Upper lobe of right lung (tissue), 1 donor: Measurements from ENCODE around the gene ACBD6. TPM values are rescaled to one million over a fixed set of nuclear protein-coding genes. Genes with fewer than 3 reads are reported as not detected.

ENCODE experiments used
- ATAC-seq: fragments of 200-7000 bp; cut with Tn5 transposase; one replicate; pipeline ENCODE4 v1.9.1; 2020; ENCODE audit warnings: mild to moderate bottlenecking, moderate library complexity
- DNase-seq: peaks from one replicate; pipeline ENCODE4 v3.0.0-alpha.2; 2020
- H3K27ac ChIP-seq: fragments of 200-600 bp; one replicate; pipeline ENCODE4 v1.8.0; 2022
- H3K27me3 ChIP-seq: fragments of 200-600 bp; one replicate; pipeline ENCODE4 v1.8.0; 2022; ENCODE audit warnings: mild to moderate bottlenecking
- H3K36me3 ChIP-seq: fragments of 200-600 bp; one replicate; pipeline ENCODE4 v1.8.0; 2022
- H3K4me1 ChIP-seq: fragments of 200-600 bp; one replicate; pipeline ENCODE4 v1.8.0; 2022
- H3K4me3 ChIP-seq: fragments of 200-600 bp; one replicate; pipeline ENCODE4 v1.8.0; 2022; ENCODE audit warnings: mild to moderate bottlenecking
- H3K9me3 ChIP-seq: fragments of 200-600 bp; one replicate; pipeline ENCODE4 v1.8.0; 2022
- CTCF ChIP-seq: fragments of 200-600 bp; IDR thresholded peaks from one replicate; pipeline ENCODE4 v1.8.0; 2022; ENCODE audit warnings: antibody characterized with exemption
- intact Hi-C: fragments of 100-400 bp; cut with DNase I; formaldehyde crosslinking; loops from one replicate; pipeline ENCODE4 v1.11.0; 2022
- total RNA-seq: library from RNA; stranded (reverse); fragmentation: NEBNext Ultra II Directional; extraction: Animal tissue kit (Norgen Biotek cat#: 25700); gene quantifications from one replicate; pipeline ENCODE4 v1.2.1, GENCODE V29; 2021
- donor health status: DM: no; HTN: yes; CAD: no; lungs with severe emphysema.

The ACBD6 gene
- total RNA-seq, 1 donor from 2014 or later, result 33.6 TPM

- Histone ChIP-seq H3K4me1 (no peaks in the 10 kb centered on the region), H3K27ac (no peak overlapping the region), H3K4me3 (no peak overlapping the region), H3K27me3 (no peaks in the 10 kb centered on the region), H3K9me3 (no peaks in the 10 kb centered on the region), H3K36me3 (peaks cover 6% of the 10 kb centered on the region)
- ATAC-seq, result no peak
- intact Hi-C loops, result no loop called here
- no peak for TF ChIP-seq CTCF
- DNase-seq, result no peak
Measured at GRCh38 chr1:180271272-180272255, 230.8 kb downstream of the ACBD6 start.

DNA sequence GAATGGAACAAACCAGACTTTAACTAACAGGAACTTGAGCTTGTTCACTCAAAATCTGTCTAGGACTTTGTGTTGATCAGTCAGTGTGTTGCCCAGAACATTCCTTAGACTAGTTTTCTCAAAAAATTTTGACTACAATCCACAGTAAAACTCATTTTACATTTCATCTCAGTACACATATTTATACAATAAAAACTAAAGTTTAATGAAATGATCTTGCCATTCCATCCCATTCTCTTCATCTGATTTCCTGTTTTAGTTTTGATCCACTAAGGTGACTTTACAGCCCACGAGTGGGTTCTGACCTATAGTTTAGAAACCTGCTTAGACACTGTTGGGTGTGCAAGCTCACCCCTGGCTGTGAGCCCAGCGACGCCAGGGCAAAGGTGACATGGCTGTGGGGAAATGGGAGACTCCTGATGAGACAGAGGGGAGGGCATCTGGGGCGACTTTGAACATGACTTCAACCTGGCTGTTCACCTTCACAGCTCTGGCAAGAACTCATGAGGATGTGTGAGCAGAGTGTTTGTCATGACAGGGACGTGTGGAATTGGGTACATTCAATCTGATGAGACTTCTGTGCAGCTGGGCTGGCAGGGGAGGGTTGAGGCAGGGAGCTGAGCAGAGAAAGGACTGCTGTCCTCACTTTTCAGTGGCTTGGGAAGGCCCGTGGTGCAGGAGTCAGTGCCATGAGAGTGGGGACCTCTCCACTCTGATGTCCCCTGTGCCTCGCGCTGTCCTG, 231.7 kb downstream of the ACBD6 start:
- H3K4me3 ChIP-seq, result no peak overlapping the region
- DNase-seq (no peak), ATAC-seq (no peak)
- peaks cover 6% of the 10 kb centered on the region for H3K36me3 ChIP-seq
- H3K9me3 ChIP-seq, result no peaks in the 10 kb centered on the region
- no peaks in the 10 kb centered on the region for H3K27me3 ChIP-seq
- H3K27ac ChIP-seq, result no peak overlapping the region
- intact Hi-C loops, result no loop called here
- no peak for TF ChIP-seq CTCF
- H3K4me1 ChIP-seq, result no peaks in the 10 kb centered on the region

DNA sequence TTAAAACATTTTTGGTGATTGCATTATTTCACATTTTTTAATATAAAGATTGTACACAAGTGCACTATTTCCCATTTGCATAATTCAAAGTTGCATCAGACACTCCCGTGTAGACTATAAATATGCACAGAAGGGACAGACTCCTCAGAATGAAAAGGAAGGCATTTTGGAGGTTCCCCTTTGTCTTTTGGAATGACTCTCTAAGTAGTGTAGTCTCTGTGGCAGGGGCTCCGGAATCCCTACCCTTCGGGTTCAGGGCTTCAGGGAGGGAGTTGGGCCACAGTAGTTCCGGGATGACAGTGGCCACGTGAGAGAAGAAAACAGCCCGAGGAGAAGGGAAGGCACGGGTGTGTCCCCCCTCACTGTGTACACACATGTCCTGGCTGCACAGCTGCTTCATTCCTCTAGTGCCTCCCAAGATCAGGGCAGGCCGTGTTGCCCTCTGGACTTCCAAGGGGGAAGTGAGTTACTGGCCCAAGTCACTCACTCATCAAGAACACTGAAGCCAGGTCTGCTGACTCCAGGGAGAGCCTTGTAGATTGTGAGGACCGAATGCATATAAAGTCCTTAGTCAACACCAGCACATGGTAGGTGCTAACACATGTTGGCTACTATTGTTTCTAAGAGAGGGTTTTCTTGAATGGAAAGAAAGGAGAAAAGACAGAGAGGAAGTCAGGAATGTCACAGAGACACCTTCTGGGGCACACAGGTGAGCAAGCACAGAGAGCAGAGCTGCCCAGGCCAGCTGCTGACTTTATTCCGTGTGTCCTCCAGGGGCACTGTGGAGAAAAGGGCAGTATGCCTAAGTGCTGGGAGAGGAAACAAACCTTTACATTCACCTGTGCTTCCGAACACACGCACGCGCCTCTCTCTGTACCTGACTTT, 232.5 kb downstream of the ACBD6 start:
- peaks cover 4% of the 10 kb centered on the region for H3K36me3 ChIP-seq
- H3K27ac ChIP-seq, result no peak overlapping the region
- no peak for TF ChIP-seq CTCF
- intact Hi-C loops, result no loop called here
- ATAC-seq, result peak; percentile 39
- no peak overlapping the region for H3K4me3 ChIP-seq
- H3K27me3 ChIP-seq, result no peaks in the 10 kb centered on the region
- no peaks in the 10 kb centered on the region for H3K9me3 ChIP-seq
- no peak for DNase-seq
- no peaks in the 10 kb centered on the region for H3K4me1 ChIP-seq

- no peak for ATAC-seq
Measured at GRCh38 chr1:180268556-180269075, 233.8 kb downstream of the ACBD6 start.

More at GRCh38 chr1:180268556-180269075, 233.8 kb downstream of the ACBD6 start:
- intact Hi-C loops, result no loop called here
- no peak overlapping the region for H3K27ac ChIP-seq
- no peaks in the 10 kb centered on the region for H3K4me1 ChIP-seq
- TF ChIP-seq CTCF, result no peak
- DNase-seq, result no peak
- no peaks in the 10 kb centered on the region for H3K27me3 ChIP-seq
- H3K36me3 ChIP-seq, result no peaks in the 10 kb centered on the region
- H3K4me3 ChIP-seq, result no peak overlapping the region
- H3K9me3 ChIP-seq, result no peaks in the 10 kb centered on the region
